SKM-1 treated with dmso at 0.1 percent for 144 hours (cell line): Measurements from ENCODE around the gene C1QB.
"Not testable (repeated sequence)": the region's sequence is repeated elsewhere in the genome, so short reads cannot be mapped to it uniquely, and the experiment has no call there.

Source experiments
- DNase-seq: peaks from one replicate; lab custom pipeline; 2025; ENCODE audit not compliant: unreplicated experiment; lab: John Stamatoyannopoulos, UW

C1QB gene

GRCh38 chr1:22662318-22662717 is 9.3 kb downstream of the C1QB start:
- no peak for DNase-seq

GRCh38 chr1:22662986-22663408 is 10.0 kb downstream of the C1QB start:
- no peak for DNase-seq

- DNase-seq: no peak
These were observed 12.7 kb downstream of the C1QB start for GRCh38 chr1:22665752-22666151.

- no peak for DNase-seq
These were observed 13.4 kb downstream of the C1QB start for GRCh38 chr1:22666412-22666811.

GRCh38 chr1:22668840-22669239 is 15.8 kb downstream of the C1QB start:
- not testable (repeated sequence) for DNase-seq

GRCh38 chr1:22670352-22670975 is 17.4 kb downstream of the C1QB start:
- DNase-seq: no peak

- DNase-seq: no peak
These were observed 19.0 kb downstream of the C1QB start for GRCh38 chr1:22671999-22672398.

- peak; percentile 39 for DNase-seq
These were observed 20.7 kb downstream of the C1QB start for GRCh38 chr1:22673486-22674409.

GRCh38 chr1:22674410-22674749 is 21.3 kb downstream of the C1QB start:
- DNase-seq: no peak

GRCh38 chr1:22676151-22676550 is 23.1 kb downstream of the C1QB start:
- DNase-seq: not testable (repeated sequence)

- no peak for DNase-seq
These were observed 24.0 kb downstream of the C1QB start for GRCh38 chr1:22676916-22677583.

GRCh38 chr1:22677931-22678896 is 25.2 kb downstream of the C1QB start:
- no peak for DNase-seq

- DNase-seq: no peak
These were observed 27.7 kb downstream of the C1QB start for GRCh38 chr1:22680726-22681125.

- no peak for DNase-seq
These were observed 28.7 kb downstream of the C1QB start for GRCh38 chr1:22681556-22682276.

GRCh38 chr1:22683547-22683946 is 30.5 kb downstream of the C1QB start:
- DNase-seq: no peak

- no peak for DNase-seq
These were observed 32.6 kb downstream of the C1QB start for GRCh38 chr1:22685591-22686059.

GRCh38 chr1:22687191-22687590 is 34.2 kb downstream of the C1QB start:
- DNase-seq: no peak

GRCh38 chr1:22688466-22688865 is 35.4 kb downstream of the C1QB start:
- no peak for DNase-seq

- DNase-seq: no peak
These were observed 36.5 kb downstream of the C1QB start for GRCh38 chr1:22689505-22689904.
